ENCODE measurements around the gene ADARB2.
A peak's percentile ranks its signal among the peaks of the same experiment; 100 is the strongest.

Gene ADARB2

DNA sequence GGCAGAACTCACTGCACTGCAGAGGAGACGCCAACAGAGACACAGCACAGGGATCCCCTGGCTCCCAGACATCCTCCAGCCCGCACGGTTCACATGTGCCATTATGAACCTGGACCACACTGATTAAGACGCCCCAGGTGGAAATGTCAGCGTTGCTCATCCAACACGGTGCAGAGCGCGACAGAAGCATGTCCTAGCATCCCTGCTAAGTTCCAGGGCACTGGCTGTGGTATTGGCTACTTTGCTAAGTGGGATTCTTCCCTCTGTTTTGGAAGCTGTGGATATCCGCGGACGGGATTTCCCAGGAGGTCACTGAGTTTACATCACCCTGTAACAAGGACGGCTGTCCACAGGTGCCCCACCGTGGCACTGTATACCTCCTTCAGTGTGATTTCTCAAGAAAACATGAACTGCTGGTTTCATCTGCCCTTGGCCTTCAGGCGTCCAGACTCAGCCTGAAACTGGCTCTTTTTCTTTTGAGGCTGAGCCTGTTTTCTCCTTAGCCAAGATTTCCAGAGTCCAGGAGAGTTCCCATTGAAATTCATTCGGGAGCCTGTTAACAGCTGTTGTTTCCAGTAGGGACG lies 357.1 kb downstream of the ADARB2 start:
- Mint-ChIP-seq H3K27ac (no peak overlapping the region), H3K4me3 (no peak overlapping the region), H3K4me1 (no peaks in the 10 kb centered on the region), H3K27me3 (peaks cover 69 to 71% of the 10 kb centered on the region in 2 donors), H3K9me3 (peaks cover 0 to 3% of the 10 kb centered on the region in 2 donors), H3K36me3 (no peaks in the 10 kb centered on the region)
- DNase-seq: no peak
- no peak for ATAC-seq (replicated peaks)

DNA sequence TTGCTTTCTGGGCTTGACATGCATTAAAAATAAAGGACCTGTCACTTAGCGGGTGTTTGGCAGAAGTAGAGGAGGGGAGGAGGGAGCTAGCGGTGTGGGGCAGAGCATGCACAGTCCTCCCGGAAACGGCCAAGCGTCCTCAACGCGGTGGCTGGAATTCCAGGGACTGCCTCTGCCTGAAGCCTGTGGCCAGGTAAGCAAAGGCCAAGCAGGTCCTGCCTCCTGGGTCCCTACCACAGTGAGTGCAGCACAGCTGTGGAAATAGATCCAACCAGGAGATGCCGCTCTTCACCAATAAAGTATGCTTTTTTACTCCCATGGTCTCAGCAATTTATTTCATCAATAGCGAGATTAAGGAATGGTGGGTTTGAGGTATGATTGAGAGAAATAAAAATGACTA lies 357.7 kb downstream of the ADARB2 start:
- no peak for ATAC-seq (replicated peaks)
- Mint-ChIP-seq H3K4me3 (no peak overlapping the region), H3K9me3 (peaks cover 0 to 2% of the 10 kb centered on the region in 2 donors), H3K27me3 (peaks cover 66 to 68% of the 10 kb centered on the region in 2 donors), H3K27ac (no peak overlapping the region), H3K36me3 (no peaks in the 10 kb centered on the region), H3K4me1 (no peaks in the 10 kb centered on the region)
- no peak for DNase-seq

DNA sequence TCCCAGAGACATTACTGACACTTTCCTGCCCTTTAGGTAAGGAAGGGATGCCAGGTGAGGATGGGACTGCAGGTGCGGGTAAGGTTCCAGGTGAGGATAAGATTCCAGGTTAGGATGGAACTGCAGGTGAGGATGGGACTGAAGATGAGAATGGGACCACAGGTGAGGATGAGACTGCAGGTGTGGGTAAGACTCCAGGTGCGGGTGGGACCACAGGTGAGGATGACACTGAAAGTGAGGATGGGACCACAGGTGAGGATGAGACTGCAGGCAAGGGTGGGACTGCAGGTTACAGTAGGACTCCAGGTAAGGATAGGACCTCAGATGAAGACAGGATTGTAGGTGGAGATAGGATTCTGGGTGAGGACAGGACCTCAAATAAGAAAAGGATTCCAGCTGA lies 358.9 kb downstream of the ADARB2 start:
- peaks cover 55 to 61% of the 10 kb centered on the region in 2 donors for H3K27me3 Mint-ChIP-seq
- no peaks in the 10 kb centered on the region for H3K36me3 Mint-ChIP-seq
- peaks cover 0 to 2% of the 10 kb centered on the region in 2 donors for H3K9me3 Mint-ChIP-seq
- ATAC-seq (replicated peaks): no peak
- H3K27ac Mint-ChIP-seq: no peak overlapping the region
- DNase-seq: no peak
- H3K4me1 Mint-ChIP-seq: no peaks in the 10 kb centered on the region
- no peak overlapping the region for H3K4me3 Mint-ChIP-seq

DNA sequence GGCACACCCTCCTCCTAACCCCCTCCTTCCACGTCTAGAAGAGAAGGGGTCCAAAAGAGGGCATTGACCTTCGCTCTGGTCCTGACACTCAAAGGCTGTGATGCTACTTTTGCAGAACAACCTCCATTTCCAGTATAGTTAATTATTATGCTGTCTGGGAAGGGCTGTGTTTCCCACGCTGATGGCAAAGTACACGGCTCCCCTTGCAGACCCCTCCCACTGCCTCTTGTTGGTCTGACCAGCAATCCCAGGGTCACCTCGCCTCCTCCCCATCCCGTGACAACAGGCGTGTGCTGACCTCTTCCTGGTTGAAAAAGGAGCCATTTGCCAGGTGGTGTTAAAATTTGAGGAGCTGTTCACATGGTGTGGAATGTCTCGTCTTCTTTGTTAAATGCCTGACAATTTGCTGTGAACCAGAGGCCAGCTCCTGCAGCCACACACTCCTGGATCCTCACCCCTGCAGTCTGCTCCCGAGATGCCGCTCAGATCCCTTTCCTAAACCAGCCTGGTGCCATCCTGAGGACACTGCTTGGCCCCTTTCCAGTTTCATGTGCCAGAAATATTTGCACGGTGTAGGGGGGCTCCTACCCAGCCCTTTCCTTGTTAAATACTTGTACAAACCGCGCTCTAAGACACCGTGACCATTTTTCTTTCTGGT lies 359.5 kb downstream of the ADARB2 start:
- Mint-ChIP-seq H3K27me3 (peaks cover 51 to 60% of the 10 kb centered on the region in 2 donors), H3K4me1 (no peaks in the 10 kb centered on the region), H3K9me3 (peaks cover 0 to 2% of the 10 kb centered on the region in 2 donors), H3K36me3 (no peaks in the 10 kb centered on the region), H3K4me3 (no peak overlapping the region), H3K27ac (no peak overlapping the region)
- no peak for ATAC-seq (replicated peaks)
- no peak for DNase-seq

DNA sequence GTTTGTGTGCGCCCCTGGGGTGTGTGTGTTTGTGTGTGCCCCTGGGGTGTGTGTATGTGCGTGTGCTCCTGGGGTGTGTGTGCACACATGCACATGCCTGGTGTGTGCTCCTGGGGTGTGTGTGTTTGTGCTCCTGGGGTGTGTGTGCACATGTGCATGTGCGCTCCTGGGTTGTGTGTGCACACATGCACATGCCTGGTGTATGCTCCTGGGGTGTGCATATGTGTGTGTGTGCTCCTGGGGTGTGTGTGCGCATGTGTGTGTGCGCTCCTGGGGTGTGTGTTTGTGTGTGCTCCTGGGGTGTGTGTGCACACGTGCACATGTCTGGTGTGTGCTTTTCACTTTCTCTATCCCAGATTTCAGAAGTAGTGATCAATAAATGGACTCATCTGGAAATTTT lies 360.1 kb downstream of the ADARB2 start:
- Mint-ChIP-seq H3K36me3 (no peaks in the 10 kb centered on the region), H3K4me1 (no peaks in the 10 kb centered on the region), H3K9me3 (peaks cover 0 to 2% of the 10 kb centered on the region in 2 donors), H3K27ac (no peak overlapping the region), H3K4me3 (no peak overlapping the region), H3K27me3 (peaks cover 46 to 54% of the 10 kb centered on the region in 2 donors)
- DNase-seq (no peak), ATAC-seq (replicated peaks) (no peak)

DNA sequence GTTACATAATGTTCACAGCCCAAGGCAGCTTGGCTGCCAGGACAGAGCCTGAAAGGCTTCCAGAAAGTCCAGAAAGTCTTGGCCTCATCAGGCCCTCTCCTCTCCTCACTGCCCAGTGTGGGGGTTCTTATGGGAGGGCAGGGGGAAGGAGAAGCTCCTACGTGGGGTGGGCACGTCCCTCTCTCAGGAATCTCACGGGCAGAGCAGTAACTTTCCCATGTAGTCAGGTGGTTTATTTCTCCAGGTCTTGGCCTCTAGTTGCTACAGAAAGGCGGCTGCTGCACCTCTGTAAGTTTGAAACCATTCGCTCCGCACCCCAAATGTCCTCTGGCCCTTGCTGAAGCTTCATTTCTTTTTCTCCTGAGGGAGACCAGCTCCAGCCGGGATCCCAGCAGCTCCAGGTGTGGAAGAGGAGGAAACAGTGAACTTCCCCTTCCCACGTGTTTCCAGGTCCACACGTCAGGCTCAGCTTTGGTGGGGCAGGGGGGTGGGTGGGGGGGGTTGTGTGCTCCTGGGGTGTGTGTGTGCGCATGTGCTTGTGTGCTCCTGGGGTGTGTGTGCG lies 360.9 kb downstream of the ADARB2 start:
- no peak overlapping the region for H3K27ac Mint-ChIP-seq
- H3K4me1 Mint-ChIP-seq: no peaks in the 10 kb centered on the region
- peaks cover 0 to 2% of the 10 kb centered on the region in 2 donors for H3K9me3 Mint-ChIP-seq
- H3K27me3 Mint-ChIP-seq: peaks cover 41 to 48% of the 10 kb centered on the region in 2 donors
- ATAC-seq (replicated peaks): no peak
- H3K36me3 Mint-ChIP-seq: no peaks in the 10 kb centered on the region
- H3K4me3 Mint-ChIP-seq: no peak overlapping the region
- DNase-seq: no peak

DNA sequence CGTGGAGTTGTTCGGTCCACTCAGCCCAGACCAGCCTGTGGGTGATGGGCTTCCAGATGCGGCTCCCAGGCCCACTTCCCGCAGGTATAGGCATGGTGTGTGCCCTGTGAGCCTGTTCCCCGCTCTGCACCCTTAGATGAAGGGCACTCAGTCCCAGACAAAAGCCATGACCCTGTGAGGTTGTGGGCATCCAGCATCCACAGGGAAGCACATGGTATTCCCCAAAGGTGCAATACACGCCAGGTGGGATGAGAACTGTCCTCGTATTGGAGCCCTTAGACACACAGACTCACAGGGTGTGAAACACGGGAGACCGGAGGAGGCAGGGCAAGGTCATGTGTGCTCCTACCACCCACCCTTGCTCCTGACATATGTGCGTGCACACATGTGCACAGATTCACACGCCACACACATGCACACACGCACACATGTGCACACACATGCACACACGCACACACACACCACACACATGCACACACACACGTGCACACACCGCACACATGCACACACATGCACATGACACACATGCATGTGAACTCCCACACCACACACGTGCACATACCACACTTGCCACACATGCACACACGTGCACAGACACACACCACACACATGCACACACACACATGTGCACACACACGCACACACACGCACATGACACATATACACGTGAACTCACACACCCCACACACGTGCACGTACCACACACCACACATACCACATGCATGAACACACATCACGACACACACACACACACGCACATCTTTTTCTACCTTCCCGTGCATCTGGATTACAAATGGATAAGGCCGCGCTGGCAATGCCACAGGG lies 361.8 kb downstream of the ADARB2 start:
- no peak overlapping the region for H3K27ac Mint-ChIP-seq
- ATAC-seq (replicated peaks): no peak

DNA sequence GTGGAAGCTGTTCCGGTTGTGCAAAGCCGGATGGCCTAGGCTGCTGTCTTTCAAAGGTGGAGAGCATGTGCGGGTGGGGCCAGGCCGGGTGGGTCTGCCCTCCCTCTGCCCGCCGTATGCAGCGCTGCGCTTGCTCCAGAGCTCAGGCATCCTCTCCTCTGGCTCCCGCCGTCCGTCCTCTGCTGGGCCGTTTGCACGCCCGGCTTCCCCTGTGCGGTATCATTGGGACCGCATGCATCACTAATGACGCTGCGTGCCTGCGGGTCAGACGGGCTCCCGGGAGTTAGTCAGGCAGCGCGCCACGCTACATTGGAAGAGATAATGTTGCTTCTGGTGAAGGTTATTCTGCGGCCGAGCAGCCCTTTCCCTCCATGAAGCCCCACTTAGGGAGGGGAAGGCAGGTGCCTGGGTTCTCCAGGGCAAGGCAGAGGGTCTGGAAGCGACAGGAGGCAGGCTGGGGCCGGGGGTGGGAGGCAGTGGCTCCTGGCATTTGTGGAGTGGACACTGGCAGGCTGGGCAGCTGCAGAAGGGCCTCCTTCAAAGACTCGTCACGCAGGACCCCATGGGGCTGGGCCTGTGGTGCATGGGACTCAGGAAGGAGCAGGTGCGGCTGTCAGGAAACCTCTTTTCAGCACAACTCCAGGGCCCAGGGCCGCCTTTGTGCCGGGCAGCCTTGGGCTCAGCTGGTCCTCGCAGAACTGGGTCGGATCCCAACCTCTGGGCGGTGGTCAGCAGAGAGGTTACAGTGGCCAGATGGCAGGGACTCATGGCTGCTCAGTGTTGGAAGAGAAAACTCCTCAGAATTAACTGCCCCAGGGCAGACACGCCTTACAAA lies 362.6 kb downstream of the ADARB2 start:
- H3K36me3 Mint-ChIP-seq: no peaks in the 10 kb centered on the region
- DNase-seq: no peak
- ATAC-seq (replicated peaks): no peak
- peaks cover 41 to 46% of the 10 kb centered on the region in 2 donors for H3K27me3 Mint-ChIP-seq
- H3K4me1 Mint-ChIP-seq: peaks cover 6 to 8% of the 10 kb centered on the region in 2 donors
- peaks cover 0 to 2% of the 10 kb centered on the region in 2 donors for H3K9me3 Mint-ChIP-seq
- H3K4me3 Mint-ChIP-seq: no peak overlapping the region
- H3K27ac Mint-ChIP-seq: no peak overlapping the region

More for the DNA sequence above, 361.8 kb downstream of the ADARB2 start:
- Mint-ChIP-seq H3K9me3 (peaks cover 0 to 2% of the 10 kb centered on the region in 2 donors), H3K27me3 (peaks cover 35 to 44% of the 10 kb centered on the region in 2 donors), H3K36me3 (no peaks in the 10 kb centered on the region), H3K4me1 (no peaks in the 10 kb centered on the region), H3K4me3 (no peak overlapping the region)
- DNase-seq: no peak

DNA sequence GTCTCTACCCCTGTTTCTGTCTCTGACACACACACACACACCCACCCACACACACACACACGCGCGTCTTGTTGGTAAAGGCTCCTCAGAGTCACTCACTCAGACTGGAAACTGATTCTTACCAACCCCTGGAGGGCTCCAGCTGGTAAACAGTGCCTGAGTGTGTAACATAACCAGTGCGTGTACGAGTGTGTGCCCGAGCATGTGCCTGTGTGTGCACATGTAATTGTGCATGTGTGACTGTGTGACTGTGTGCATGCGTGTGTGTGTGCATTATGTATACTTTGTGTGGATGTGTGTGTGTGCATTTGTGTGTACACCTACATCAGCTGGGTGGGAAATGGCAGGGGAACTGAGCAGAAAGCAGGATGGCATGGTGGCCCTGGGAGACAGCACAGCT lies 364.0 kb downstream of the ADARB2 start:
- Mint-ChIP-seq H3K9me3 (peaks cover 0 to 2% of the 10 kb centered on the region in 2 donors), H3K4me3 (no peak overlapping the region), H3K36me3 (no peaks in the 10 kb centered on the region), H3K4me1 (peaks cover 9 to 10% of the 10 kb centered on the region in 2 donors), H3K27ac (no peak overlapping the region), H3K27me3 (peaks cover 41 to 45% of the 10 kb centered on the region in 2 donors)
- ATAC-seq (replicated peaks) (no peak), DNase-seq (no peak)

DNA sequence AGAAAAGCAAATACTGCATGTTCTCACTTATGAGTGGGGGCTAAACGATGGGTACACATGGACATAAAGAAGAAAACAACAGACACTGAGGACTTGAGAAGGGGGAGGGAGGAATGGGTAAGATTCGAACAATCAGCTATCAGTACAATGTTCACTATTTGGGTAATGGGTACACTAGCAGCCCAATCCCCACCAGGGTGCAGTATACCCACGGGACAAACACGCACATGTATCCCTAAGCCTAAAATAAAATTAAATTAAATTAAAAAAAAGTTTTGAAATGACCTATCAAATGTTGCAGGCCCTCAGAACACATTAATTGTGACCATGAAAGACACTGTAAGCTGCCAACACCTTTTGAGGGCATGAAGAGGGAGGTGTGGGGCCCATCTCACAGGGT lies 365.1 kb downstream of the ADARB2 start:
- peaks cover 39 to 41% of the 10 kb centered on the region in 2 donors for H3K27me3 Mint-ChIP-seq
- no peak for DNase-seq
- no peak overlapping the region for H3K4me3 Mint-ChIP-seq
- H3K4me1 Mint-ChIP-seq: peaks cover 9 to 10% of the 10 kb centered on the region in 2 donors
- H3K9me3 Mint-ChIP-seq: peaks cover 0 to 2% of the 10 kb centered on the region in 2 donors
- H3K36me3 Mint-ChIP-seq: no peaks in the 10 kb centered on the region
- no peak for ATAC-seq (replicated peaks)
- H3K27ac Mint-ChIP-seq: no peak overlapping the region

DNA sequence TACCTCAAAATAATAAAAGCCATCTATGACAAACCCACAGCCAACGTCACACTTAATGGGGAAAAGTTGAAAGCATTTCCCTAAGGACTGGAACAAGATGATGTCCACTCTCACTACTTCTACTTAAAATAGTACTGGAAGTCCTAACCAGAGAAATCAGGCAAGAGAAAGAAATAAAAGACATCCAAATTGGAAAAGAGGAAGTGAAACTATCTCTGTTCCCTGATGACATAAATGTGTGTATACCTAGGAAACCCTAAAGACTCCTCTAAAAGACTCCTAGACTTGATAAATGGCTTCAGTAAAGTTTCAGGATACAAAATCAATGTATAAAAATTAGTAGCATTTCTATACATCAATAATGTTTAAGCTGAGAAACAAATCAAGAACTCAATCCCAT lies 367.0 kb downstream of the ADARB2 start:
- H3K9me3 Mint-ChIP-seq: no peaks in the 10 kb centered on the region
- no peak overlapping the region for H3K4me3 Mint-ChIP-seq
- DNase-seq (no peak), ATAC-seq (replicated peaks) (peak in 1 of 2 donors; percentile 23)
- H3K27ac Mint-ChIP-seq: no peak overlapping the region
- peaks cover 38 to 41% of the 10 kb centered on the region in 2 donors for H3K27me3 Mint-ChIP-seq
- H3K36me3 Mint-ChIP-seq: no peaks in the 10 kb centered on the region
- peaks cover 9 to 10% of the 10 kb centered on the region in 2 donors for H3K4me1 Mint-ChIP-seq

DNA sequence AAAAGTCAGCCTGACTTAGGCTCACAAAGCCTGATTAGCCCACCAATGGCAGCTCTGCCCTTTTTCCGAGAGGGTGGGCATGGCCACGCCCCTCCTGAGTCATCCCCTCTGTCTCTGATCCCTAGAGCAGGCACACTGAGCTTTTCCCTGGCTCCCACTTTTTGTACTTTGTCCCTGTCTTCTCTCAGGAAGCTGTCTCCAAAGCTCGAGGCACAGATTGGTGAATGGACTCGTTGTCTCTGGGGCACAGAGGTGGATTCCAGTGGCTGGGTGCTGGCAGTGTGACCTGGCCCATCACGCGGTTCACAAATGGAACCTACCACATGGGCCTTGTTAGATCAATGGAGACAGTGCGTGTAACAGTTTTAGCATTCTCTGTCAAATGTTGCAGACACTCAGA lies 367.7 kb downstream of the ADARB2 start:
- no peak for ATAC-seq (replicated peaks)
- Mint-ChIP-seq H3K9me3 (no peaks in the 10 kb centered on the region), H3K4me1 (peaks cover 9 to 10% of the 10 kb centered on the region in 2 donors), H3K4me3 (no peak overlapping the region), H3K36me3 (no peaks in the 10 kb centered on the region), H3K27ac (no peak overlapping the region), H3K27me3 (peaks cover 41 to 47% of the 10 kb centered on the region in 2 donors)
- DNase-seq: no peak

DNA sequence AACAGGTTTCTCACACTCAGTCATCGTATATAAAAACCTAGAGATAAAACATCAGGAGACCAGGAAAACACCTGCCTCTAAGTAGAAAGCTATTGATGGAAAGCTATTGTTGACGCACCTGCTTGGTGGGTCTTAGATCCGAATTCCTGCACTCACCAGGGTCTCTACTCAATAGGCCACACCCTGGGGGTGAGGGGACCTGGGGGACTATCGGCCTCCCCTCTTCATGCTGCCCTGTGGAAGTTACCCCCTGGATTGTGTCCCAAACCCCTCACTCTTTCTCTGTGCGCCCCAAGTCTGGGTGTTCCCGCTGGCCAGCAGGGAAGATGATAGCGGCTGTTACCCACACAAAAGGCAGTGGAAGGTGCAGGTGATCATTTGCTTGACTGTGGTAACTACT lies 368.1 kb downstream of the ADARB2 start:
- peaks cover 9 to 10% of the 10 kb centered on the region in 2 donors for H3K4me1 Mint-ChIP-seq
- ATAC-seq (replicated peaks) (no peak), DNase-seq (no peak)
- peaks cover 45 to 52% of the 10 kb centered on the region in 2 donors for H3K27me3 Mint-ChIP-seq
- no peaks in the 10 kb centered on the region for H3K36me3 Mint-ChIP-seq
- H3K9me3 Mint-ChIP-seq: no peaks in the 10 kb centered on the region
- H3K27ac Mint-ChIP-seq: no peak overlapping the region
- no peak overlapping the region for H3K4me3 Mint-ChIP-seq

DNA sequence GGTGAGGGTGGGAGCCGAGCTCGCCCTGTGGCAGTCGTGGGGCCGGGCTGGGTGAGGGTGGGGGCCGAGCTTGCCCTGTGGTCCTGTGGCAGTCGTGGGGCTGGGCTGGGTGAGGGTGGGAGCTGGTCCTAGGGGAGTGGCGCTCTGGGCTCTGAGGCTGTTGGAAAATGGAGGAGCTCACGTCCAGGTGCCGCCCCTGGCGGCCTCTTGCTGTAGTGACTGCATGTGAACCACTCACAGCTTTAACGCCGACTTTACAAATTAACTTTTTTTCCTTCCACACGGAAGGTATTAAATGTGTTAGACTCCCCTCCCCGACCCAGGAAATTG lies 368.5 kb downstream of the ADARB2 start:
- Mint-ChIP-seq H3K36me3 (no peaks in the 10 kb centered on the region), H3K27me3 (peaks cover 47 to 53% of the 10 kb centered on the region in 2 donors), H3K9me3 (no peaks in the 10 kb centered on the region), H3K4me3 (no peak overlapping the region), H3K27ac (no peak overlapping the region), H3K4me1 (peaks cover 9 to 10% of the 10 kb centered on the region in 2 donors)
- ATAC-seq (replicated peaks) (peak; percentile 76 to 79), DNase-seq (peak; percentile 16)
